G401 (cell line): ENCODE results near the gene FSTL4. TPM values are rescaled to one million over a fixed set of nuclear protein-coding genes. Genes with fewer than 3 reads are reported as not detected.
A peak's percentile ranks its signal among the peaks of the same experiment; 100 is the strongest.

Experiments
- DNase-seq: peaks from one replicate; pipeline ENCODE4 v3.0.0-alpha.2; 2015; ENCODE audit warnings: low spot score
- in situ Hi-C: cut with HindIII; loops from 2 replicates; pipeline ENCODE4 v1.10.0; 2016; ENCODE audit warnings: low sequenced_read_pairs, mixed read lengths
- total RNA-seq: library from RNA; depleted of rRNA; stranded (reverse); fragments of >200 nt; shearing (Covaris generic); gene quantifications from 2 replicates; pipeline ENCODE4 v1.2.3, GENCODE V29; 2014

Gene FSTL4
- total RNA-seq, 1 experiment from 2014 or later, result not detected

- DNase-seq, result peak; percentile 3
- in situ Hi-C loops, result no loop called here
Measured at GRCh38 chr5:133613184-133613583, 843 bp upstream of the FSTL4 start.

GRCh38 chr5:133611357-133612248, 738 bp downstream of the FSTL4 start:
- peak; percentile 44 for DNase-seq
- in situ Hi-C loops, result no loop called here

- DNase-seq, result peak; percentile 81
- in situ Hi-C loops, result no loop called here
Measured at GRCh38 chr5:133610489-133611356, 1.6 kb downstream of the FSTL4 start.

- DNase-seq, result no peak
- in situ Hi-C loops, result no loop called here
Measured at GRCh38 chr5:133607451-133607850, 4.9 kb downstream of the FSTL4 start.

- DNase-seq, result no peak
Measured at GRCh38 chr5:133606835-133607234, 5.5 kb downstream of the FSTL4 start.

GRCh38 chr5:133605323-133605722, 7.0 kb downstream of the FSTL4 start:
- in situ Hi-C loops, result no loop called here
- no peak for DNase-seq

More at GRCh38 chr5:133606835-133607234, 5.5 kb downstream of the FSTL4 start:
- in situ Hi-C loops, result no loop called here

- in situ Hi-C loops, result no loop called here
- no peak for DNase-seq
Measured at GRCh38 chr5:133603711-133604110, 8.6 kb downstream of the FSTL4 start.

- in situ Hi-C loops, result no loop called here
- DNase-seq, result no peak
Measured at GRCh38 chr5:133602835-133603380, 9.4 kb downstream of the FSTL4 start.

- in situ Hi-C loops, result no loop called here
- no peak for DNase-seq
Measured at GRCh38 chr5:133599600-133599999, 12.7 kb downstream of the FSTL4 start.

GRCh38 chr5:133599044-133599443, 13.3 kb downstream of the FSTL4 start:
- in situ Hi-C loops, result no loop called here
- DNase-seq, result no peak

- DNase-seq, result no peak
- in situ Hi-C loops, result no loop called here
Measured at GRCh38 chr5:133596049-133596448, 16.3 kb downstream of the FSTL4 start.

GRCh38 chr5:133595465-133595864, 16.9 kb downstream of the FSTL4 start:
- no peak for DNase-seq
- in situ Hi-C loops, result no loop called here

- no peak for DNase-seq
- in situ Hi-C loops, result no loop called here
Measured at GRCh38 chr5:133589286-133589685, 23.1 kb downstream of the FSTL4 start.

GRCh38 chr5:133582971-133583370, 29.4 kb downstream of the FSTL4 start:
- in situ Hi-C loops, result no loop called here

GRCh38 chr5:133581918-133582317, 30.4 kb downstream of the FSTL4 start:
- no peak for DNase-seq
- in situ Hi-C loops, result no loop called here

More at GRCh38 chr5:133582971-133583370, 29.4 kb downstream of the FSTL4 start:
- no peak for DNase-seq

GRCh38 chr5:133581348-133581747, 31.0 kb downstream of the FSTL4 start:
- no peak for DNase-seq
- in situ Hi-C loops, result no loop called here

- DNase-seq, result no peak
- in situ Hi-C loops, result no loop called here
Measured at GRCh38 chr5:133580618-133581017, 31.7 kb downstream of the FSTL4 start.

- in situ Hi-C loops, result no loop called here
- DNase-seq, result no peak
Measured at GRCh38 chr5:133579766-133580165, 32.6 kb downstream of the FSTL4 start.

- DNase-seq, result no peak
- in situ Hi-C loops, result no loop called here
Measured at GRCh38 chr5:133569347-133569746, 43.0 kb downstream of the FSTL4 start.

- in situ Hi-C loops, result no loop called here
Measured at GRCh38 chr5:133565993-133566392, 46.3 kb downstream of the FSTL4 start.

More at GRCh38 chr5:133565993-133566392, 46.3 kb downstream of the FSTL4 start:
- no peak for DNase-seq
